ENCODE measurements around the gene ZNF324B. TPM values are rescaled to one million over a fixed set of nuclear protein-coding genes. Genes with fewer than 3 reads are reported as not detected.

The ZNF324B gene
- total and polyA plus RNA-seq, 2 donors (not counting 3 experiments of a cell fraction or from before 2014, with no cell fraction given) = 3.4 to 6.9 TPM

DNA sequence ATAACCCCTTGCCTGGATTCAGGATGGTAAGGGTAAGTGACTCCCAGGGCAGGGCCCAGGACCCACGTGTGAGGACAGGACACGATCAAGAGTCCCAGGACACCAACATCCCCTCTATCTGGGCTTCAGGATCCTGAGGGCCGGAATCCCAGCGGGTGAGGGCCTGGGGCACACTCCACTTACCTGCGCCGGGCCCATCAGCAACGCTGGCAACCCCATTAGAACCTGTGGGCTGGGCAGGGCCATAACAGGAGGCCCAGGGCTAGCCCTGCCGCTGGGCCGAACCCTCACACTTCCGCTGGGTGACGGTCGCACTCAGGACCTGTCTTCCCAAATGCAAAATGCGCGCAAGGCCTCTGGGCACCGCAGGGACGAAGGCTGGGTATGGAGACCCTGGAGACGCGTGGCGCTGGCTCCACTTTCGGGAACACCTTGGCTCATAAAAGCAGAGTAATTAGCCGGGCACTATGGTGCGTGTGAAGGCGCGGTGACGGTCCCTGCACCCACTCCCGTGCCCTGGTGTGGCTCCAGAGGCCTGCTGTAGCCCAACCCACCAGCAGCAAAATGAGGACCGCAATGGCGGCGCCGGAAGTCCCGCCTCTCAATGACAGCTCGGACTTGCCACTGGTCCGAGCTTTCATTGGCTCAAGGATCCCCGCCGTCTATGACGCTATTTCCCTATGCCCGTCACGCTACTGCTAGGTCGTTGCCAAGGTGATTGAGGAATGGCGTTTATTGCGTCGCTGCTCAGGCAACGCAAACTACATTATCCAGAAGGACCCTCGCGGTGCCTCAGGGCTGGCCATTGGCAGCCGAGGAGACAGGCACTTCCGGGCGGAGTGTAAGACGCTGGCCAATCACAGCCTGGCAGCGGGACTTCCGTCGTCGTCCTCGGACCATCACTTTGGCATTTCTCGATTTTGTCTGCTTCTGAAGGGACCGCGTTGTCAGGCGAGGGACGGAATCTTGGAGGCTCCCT lies 11.6 kb upstream of the ZNF324B start, which contains the start of gene ZNF132:
TSS of gene ZNF132 (minus strand) at position 578 of the 979 bp plus-strand sequence. CDS start at position 246, 332 bp downstream.
- H3K4me3 ChIP-seq (replicated peaks in 1 of 3; ENCODE audit: insufficient read depth in 1 of 3, low read depth in 1 of 3, low read length in 3 of 3) = peak within 1 kb of the TSS; percentile 31 to 83 (median 57)
- intact Hi-C loops (cut with micrococcal nuclease) = loop anchor here (1.0 to 2.0 kb wide), 3 partner anchors 11 to 113 kb away; partner anchors contain the start of genes ZNF324B, ZNF584 and ZSCAN22
- DNase-seq (ENCODE audit: low read depth, low spot score) (peak; percentile 100), FAIRE-seq (peak; percentile 100)
- peak within 1 kb of the TSS; percentile 48 for H3K27ac ChIP-seq (ENCODE audit: insufficient read depth, low read depth, low read length)
- peak within 1 kb of the TSS; percentile 86 for H2AFZ ChIP-seq (ENCODE audit: low read depth, low read length)
- no peaks in the 10 kb centered on the region for H3K79me2 ChIP-seq (ENCODE audit: control insufficient read depth, insufficient read depth, low read length)
- ChIA-PET POLR2A (interaction anchor here (1.0 kb wide), 2 partner anchors 31 to 257 kb away, joined by 3 read pairs; partner anchors contain the start of genes ZNF274 and ZNF584), CTCF (interaction anchor here (1.0 kb wide), 2 partner anchors 9 to 12 kb away, joined by 3 read pairs; partner anchors contain the start of gene ZNF324B)
- dilution Hi-C loops (cut with MboI; ENCODE audit: extremely low pct_ligation_motif_present, low sequenced_read_pairs) = no loop called here
- H3K27me3 ChIP-seq (ENCODE audit: control insufficient read depth in 2 of 2, insufficient read depth in 2 of 2, low read length in 2 of 2) = peaks cover 0 to 2% of the 10 kb centered on the region in 2 experiments
- BruUV-seq (replicated peaks) = TSS peak; percentile 89
- no peaks in the 10 kb centered on the region for H3K9me1 ChIP-seq (replicated peaks; ENCODE audit: control insufficient read depth, extremely low read depth, insufficient read depth, low read length)
- peaks cover 5% of the 10 kb centered on the region in 2 experiments for H3K36me3 ChIP-seq (ENCODE audit: control insufficient read depth in 2 of 2, extremely low read depth in 1 of 2, insufficient read depth in 2 of 2, low read length in 2 of 2)
- TF ChIP-seq MYC (IDR thresholded peaks at IDR 0.05; ENCODE audit: low read depth, low read length) (no peak), POLR2A (IDR thresholded peaks at IDR 0.05; ENCODE audit: low read depth, low read length) (peak; percentile 67), FOS (IDR thresholded peaks at IDR 0.05; ENCODE audit: borderline replicate concordance, insufficient read depth, low read length) (no peak), GATA2 (IDR thresholded peaks at IDR 0.05; ENCODE audit: insufficient read depth, insufficient read length, low read depth, low read length) (no peak), POLR2AphosphoS5 (IDR thresholded peaks at IDR 0.05; ENCODE audit: insufficient read depth, low read depth, low read length) (peak; percentile 73), EZH2 (IDR thresholded peaks at IDR 0.05; ENCODE audit: borderline replicate concordance, low read depth, low read length, severe bottlenecking) (no peak)
- TF ChIP-seq, protein P1, sequence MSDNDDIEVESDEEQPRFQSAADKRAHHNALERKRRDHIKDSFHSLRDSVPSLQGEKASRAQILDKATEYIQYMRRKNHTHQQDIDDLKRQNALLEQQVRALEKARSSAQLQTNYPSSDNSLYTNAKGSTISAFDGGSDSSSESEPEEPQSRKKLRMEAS (IDR thresholded peaks at IDR 0.05; ENCODE audit: insufficient read depth, insufficient read length) = peak; percentile 41
- TF ChIP-seq, protein P2, sequence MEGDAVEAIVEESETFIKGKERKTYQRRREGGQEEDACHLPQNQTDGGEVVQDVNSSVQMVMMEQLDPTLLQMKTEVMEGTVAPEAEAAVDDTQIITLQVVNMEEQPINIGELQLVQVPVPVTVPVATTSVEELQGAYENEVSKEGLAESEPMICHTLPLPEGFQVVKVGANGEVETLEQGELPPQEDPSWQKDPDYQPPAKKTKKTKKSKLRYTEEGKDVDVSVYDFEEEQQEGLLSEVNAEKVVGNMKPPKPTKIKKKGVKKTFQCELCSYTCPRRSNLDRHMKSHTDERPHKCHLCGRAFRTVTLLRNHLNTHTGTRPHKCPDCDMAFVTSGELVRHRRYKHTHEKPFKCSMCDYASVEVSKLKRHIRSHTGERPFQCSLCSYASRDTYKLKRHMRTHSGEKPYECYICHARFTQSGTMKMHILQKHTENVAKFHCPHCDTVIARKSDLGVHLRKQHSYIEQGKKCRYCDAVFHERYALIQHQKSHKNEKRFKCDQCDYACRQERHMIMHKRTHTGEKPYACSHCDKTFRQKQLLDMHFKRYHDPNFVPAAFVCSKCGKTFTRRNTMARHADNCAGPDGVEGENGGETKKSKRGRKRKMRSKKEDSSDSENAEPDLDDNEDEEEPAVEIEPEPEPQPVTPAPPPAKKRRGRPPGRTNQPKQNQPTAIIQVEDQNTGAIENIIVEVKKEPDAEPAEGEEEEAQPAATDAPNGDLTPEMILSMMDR (IDR thresholded peaks at IDR 0.05; ENCODE audit: extremely low read depth in 1 of 2, insufficient read depth in 1 of 2, low read depth in 1 of 2, low read length in 2 of 2) = no peak
- H3K4me2 ChIP-seq (ENCODE audit: insufficient read depth, low read length) = peak within 1 kb of the TSS; percentile 57
- peaks cover 4% of the 10 kb centered on the region for H3K9me3 ChIP-seq (replicated peaks; ENCODE audit: control insufficient read depth, insufficient read depth, low read length)
- no peaks in the 10 kb centered on the region for H4K20me1 ChIP-seq (replicated peaks; ENCODE audit: control insufficient read depth, extremely low read depth, insufficient read depth, low read length)
- peak within 1 kb of the TSS; percentile 65 for H3K9ac ChIP-seq (replicated peaks; ENCODE audit: extremely low read depth, insufficient read depth, low read length)
- peaks cover 7% of the 10 kb centered on the region for H3K4me1 ChIP-seq (ENCODE audit: control insufficient read depth, extremely low read depth, insufficient read depth, low read length)
